Lower leg skin (tissue), 3 donors: ENCODE measurements around the gene SLC5A6.

Experiments
- POLR2A ChIP-seq, 2 donors: fragments of 450-650 bp; IDR thresholded peaks; one replicate each; pipeline ENCODE4 v1.6.1; 2016 to 2017; ENCODE audit warnings: antibody characterized with exemption in 2 of 2, mild to moderate bottlenecking in 1 of 2, moderate library complexity in 1 of 2
- TF ChIP-seq, protein P1 (sequence below), 3 donors: fragments of 450-650 bp; IDR thresholded peaks; one replicate each; pipeline ENCODE4 v1.5.1; 2016; ENCODE audit warnings: antibody characterized with exemption in 3 of 3, mild to moderate bottlenecking in 3 of 3, moderate library complexity in 2 of 3

DNA sequence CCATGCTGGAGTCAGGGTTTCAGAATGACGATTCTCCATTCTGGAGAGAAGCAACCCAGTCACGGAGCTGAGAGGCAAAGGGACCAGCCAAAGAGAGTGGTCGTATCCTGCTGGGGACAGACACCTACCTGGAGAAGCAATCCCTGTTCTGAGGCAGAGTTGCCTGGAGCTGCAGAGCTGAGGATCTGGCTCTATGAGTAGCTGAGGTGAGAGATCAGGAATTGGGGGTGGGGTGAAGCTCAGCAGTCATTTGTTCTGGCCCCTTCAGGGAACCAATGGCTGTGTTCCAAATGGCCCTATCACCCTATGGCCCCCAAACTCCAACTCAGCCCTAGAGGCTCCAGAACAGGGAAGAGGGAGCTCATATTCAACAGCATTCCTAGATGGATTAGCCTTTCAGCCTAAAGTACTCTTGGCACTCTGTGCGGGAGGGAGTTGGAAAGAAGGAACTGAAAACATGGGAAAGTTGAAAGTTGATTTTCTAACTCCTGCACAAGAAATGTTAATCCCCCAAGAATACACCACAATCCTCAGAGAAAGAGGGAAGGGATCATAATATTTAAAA, 3.5 kb downstream of the SLC5A6 start:
- TF ChIP-seq, protein P1, sequence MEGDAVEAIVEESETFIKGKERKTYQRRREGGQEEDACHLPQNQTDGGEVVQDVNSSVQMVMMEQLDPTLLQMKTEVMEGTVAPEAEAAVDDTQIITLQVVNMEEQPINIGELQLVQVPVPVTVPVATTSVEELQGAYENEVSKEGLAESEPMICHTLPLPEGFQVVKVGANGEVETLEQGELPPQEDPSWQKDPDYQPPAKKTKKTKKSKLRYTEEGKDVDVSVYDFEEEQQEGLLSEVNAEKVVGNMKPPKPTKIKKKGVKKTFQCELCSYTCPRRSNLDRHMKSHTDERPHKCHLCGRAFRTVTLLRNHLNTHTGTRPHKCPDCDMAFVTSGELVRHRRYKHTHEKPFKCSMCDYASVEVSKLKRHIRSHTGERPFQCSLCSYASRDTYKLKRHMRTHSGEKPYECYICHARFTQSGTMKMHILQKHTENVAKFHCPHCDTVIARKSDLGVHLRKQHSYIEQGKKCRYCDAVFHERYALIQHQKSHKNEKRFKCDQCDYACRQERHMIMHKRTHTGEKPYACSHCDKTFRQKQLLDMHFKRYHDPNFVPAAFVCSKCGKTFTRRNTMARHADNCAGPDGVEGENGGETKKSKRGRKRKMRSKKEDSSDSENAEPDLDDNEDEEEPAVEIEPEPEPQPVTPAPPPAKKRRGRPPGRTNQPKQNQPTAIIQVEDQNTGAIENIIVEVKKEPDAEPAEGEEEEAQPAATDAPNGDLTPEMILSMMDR (IDR thresholded peaks at IDR 0.05): no peak
- TF ChIP-seq POLR2A (IDR thresholded peaks at IDR 0.05): no peak
